B cell (primary cell): ENCODE data around the gene LECT2.

ENCODE experiments used
- CTCF ChIP-seq: fragments of 200-600 bp; IDR thresholded peaks from one replicate; pipeline ENCODE4 v1.8.0; 2022; ENCODE audit warnings: antibody characterized with exemption, mild to moderate bottlenecking
- EZH2 ChIP-seq: IDR thresholded peaks from 2 replicates; pipeline ENCODE4 v1.6.1; 2012; ENCODE audit warnings: borderline replicate concordance, low read depth, mild to moderate bottlenecking, moderate library complexity, low read length; ENCODE audit not compliant: insufficient read depth, poor library complexity, severe bottlenecking

- TF ChIP-seq CTCF (no peak), EZH2 (no peak)
These were observed 17.4 kb downstream of the LECT2 start for GRCh38 chr5:135937245-135937911.
